HG03457 (cell line): ENCODE data around the gene LAMB2.

Experiments used
- ATAC-seq: cut with Tn5 transposase; IDR thresholded peaks from one replicate; pipeline ENCODE4 v1.9.1; 2021; ENCODE audit warnings: moderate number of reproducible peaks; ENCODE audit not compliant: unreplicated experiment

LAMB2 gene

DNA sequence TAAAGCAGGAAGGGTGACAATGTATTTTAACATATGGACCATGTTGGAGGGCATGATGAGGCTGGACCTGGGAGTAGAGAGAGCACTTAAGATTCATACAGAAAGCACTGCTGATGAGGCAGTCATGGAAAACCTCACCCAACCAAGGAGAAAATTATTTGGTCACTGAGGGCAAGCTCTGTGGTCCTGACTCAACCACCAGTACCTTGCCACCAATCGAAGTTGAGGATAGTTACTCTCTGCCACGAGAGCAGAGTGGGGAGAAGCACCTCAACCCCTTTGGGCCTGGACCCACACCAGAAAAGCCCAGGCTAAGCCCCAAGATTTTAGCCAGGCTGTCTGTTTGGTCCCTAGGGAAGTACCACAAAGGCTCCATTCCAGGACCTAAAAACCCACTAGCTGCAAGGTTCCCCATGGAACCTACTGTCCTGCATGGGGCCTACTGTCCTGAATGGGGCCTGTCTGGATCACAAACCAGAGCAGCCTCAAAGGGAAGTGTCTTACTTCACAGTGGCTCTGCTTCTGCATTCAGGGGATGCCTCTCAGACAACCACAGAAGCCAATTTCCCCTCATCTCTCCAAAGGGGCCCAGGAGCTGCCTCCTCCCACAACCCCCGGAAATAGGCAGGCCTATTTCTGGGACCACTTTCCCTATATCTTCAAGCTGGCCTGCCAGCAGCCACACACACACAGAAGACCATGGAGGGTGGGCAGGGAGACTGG, 29.1 kb upstream of the LAMB2 start:
- ATAC-seq: no peak

DNA sequence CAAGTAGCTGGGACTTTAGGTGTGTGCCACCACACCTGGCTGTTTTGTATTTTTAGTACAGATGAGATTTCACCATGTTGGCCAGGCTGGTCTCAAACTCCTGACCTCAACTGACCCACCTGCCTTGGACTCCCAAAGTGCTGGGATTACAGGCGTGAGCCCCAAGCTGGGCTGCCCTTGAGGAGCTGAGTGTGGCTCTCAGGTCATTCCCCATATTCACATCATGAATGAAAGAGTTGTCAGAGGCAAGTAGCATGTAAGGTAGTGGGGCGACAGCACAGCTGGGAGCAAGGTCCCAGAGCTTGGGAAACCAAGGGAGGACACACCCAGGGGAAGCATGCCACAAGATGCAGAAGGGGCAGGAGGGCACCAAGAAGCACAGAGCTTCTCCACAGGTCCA, 28.3 kb upstream of the LAMB2 start:
- no peak for ATAC-seq

DNA sequence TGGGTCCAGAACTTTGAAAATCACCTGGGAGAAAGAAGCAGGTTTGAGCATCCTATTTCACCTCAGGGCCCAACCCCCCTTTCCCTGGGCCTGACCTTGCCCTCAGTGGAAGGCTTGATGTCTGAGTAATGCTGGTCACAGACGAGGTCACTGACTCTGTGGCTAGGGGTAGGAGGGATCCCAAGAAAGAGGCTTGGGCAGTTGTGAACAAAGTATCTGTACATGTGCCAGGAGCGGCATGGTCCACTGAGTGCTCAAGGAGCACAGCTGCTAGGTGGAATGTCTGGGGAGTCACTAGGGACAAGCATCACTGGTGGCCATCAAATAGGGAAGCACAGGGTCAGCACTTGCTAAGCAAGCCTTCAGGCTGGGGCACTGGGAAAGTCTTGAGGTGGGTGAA, 25.9 kb upstream of the LAMB2 start:
- ATAC-seq: no peak

DNA sequence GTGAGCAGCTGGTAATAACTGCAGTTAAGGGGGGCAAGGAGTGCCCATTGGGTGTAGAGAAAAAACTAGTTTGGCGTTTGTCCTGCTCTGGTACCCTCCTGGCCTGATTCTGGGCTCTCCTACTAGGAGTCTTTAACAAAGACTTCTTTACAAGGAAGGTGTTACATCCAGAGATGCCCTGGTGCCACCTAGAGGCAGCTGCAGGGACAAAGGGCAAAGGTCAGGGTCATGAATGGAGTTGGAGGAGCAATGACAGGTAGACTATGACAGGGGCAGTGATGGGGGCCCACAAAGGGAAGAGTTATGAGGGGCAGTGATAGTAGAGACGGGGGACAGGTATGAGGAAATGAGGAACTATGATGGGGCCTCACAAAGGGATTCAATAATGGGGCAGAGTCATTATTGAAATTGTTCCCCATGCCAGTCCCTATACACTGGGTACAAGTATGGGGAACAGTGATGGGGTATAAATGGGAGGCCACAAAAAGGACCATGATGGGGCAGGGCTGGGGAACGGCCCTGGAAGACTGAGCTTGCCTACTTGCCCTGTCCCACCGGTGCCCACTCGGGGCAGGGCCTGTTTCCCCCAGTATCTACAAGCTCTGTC, 25.4 kb upstream of the LAMB2 start:
- ATAC-seq: no peak

DNA sequence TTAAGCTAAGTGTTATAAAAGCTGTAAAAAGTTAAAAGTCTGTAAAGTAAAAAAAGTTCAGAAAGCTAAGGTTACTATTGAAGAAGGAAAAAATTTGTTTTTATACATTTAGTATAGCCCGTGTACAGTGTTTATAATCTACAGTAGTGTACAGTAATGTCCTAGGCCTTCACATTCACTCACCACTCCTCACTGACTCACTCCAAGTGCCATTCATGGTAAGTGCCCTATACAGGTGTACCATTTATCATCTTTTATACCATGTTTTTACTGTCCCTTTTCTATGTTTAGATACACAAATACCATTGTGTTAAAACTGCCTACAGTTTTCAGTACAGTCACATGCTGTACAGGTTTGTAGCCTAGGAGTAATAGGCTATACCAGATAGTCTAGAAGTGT, 24.4 kb upstream of the LAMB2 start:
- ATAC-seq: no peak

DNA sequence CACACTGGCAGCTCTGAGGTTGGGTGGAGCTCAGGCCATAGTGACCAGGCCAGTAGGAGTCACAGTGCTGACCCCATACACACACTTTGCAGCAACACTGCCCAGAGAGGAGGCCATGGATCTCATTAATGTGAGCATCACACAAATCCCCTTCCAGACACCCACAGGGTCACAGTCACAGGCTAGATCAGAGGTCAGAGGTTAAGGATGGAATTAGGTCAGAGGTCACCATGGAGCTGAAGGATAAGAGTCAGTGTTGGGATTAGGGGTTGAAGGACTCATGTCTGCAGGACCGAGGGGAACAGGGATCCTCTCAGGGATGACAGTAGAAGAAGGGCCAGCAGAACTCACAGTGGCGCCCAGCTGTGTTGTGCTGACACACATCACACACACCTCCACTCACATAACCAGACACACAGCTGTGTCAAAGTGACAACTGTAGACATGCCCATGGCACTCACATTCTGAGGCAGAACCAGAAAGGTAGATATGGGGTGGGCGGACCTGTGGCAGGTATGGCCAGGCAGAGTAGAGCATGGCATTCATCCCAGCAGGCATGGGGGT, 20.6 kb upstream of the LAMB2 start:
- ATAC-seq: no peak

DNA sequence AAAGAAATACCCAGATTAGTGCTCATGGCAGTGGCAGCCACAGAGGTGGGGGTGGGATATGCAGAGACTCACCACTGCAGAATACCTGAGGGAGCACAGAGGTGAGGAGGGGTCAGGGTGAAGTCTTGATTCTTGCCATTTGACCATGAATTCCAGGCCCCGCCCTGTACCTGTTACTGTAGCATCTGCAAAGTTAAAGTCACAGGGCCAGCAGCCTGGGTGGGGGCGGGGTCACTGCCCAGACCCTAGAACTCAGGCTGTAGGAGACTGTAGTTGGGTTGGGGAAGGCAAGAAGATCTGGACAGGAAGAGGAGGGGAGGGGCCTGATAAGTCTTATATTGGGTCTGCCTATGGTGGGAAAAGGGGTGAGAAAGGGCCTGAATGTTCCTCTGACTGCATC, 18.8 kb upstream of the LAMB2 start:
- no peak for ATAC-seq

DNA sequence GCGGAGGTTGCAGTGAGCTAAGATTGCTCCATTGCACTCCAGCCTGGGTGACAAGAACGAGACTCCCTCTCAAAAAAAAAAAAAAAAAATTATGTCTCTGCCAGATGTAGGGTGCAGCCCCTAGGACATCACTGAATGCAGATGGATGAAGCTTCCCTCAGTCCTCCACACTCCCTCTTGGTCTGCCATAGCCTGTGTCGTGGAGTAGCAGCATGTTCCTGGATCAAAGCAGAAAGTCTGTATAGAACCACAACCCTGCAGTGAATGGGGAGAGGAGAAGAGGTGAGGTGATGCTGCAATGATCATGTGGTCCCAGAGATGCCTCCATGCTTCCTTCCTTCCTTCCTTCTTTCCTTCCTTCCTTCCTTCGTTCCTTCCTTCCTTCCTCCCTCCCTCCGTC, 15.3 kb upstream of the LAMB2 start:
- no peak for ATAC-seq

DNA sequence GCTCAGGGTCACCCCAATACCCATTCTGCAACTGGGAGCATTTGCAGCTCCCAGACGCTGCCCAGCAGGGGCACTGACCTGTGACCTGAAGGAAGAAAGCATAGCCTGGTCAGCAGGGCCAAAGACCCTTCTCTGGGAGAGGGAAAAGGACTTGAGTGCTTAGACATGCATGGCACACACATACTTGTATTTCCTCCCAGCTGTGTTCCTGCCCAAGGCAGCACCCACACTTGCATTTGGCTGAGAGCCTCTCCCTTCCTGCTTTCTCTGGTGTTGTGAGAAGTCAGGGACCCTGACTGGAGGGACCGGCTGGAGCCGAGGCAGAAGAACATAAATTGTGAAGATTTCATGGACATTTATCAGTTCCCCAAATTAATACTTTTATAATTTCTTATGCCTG, 7.2 kb upstream of the LAMB2 start:
- ATAC-seq: no peak

DNA sequence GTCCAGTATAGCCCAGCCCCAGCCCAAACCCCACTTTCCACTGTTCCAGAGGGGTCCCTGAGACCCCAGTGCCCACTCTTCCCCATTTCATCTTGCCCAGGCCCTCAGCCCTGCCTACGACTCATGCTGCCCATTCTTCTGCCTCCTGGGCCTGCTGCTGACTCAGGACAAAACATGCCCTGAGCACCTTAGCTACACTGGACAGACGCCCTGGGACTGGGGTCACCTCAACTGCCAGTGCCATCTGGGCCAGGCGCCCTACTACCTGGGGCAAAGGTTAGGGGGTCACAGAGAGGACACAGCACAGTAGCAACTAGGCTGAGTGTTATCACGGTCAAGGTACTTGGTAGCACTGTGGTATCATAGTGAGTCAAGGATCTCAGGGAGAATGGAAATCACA, 2.6 kb upstream of the LAMB2 start:
- ATAC-seq: no peak

DNA sequence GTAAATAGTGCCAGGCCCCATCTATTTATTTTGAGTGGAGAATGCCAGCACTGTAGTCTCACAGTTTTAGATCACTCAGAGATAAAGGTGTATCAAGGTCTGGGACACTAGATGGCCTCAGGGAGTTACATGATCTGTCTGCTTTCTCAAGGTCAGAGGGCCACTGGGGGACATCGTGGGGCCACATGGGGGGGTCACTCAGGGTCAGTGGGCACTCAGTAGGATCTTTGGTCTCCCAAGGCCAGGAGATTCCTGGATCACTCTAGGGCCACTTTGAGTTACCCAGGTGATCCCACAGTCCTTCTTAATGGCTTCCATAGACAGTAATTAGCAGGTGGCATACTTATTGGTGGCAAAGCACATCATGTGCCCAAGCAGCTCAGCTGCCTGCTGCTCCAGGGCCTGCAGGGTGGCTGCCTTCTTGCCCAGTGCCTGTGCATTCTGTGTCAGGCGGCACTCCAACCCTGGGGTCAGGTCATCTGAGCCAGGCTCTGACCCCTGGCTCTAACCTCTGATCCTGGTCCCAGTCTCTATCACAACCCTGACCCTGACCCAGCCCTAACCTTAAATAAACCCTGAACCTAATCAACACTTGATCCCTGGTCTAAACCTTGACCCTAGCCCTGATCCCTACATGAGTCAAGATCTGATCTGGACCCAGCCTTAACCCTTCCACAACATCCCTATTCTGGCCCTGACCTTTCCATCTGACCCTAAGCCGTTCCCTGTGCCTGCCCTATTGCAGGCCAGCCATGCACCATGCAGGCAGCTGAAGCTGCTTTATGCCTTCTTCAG, 1.8 kb upstream of the LAMB2 start:
- no peak for ATAC-seq

DNA sequence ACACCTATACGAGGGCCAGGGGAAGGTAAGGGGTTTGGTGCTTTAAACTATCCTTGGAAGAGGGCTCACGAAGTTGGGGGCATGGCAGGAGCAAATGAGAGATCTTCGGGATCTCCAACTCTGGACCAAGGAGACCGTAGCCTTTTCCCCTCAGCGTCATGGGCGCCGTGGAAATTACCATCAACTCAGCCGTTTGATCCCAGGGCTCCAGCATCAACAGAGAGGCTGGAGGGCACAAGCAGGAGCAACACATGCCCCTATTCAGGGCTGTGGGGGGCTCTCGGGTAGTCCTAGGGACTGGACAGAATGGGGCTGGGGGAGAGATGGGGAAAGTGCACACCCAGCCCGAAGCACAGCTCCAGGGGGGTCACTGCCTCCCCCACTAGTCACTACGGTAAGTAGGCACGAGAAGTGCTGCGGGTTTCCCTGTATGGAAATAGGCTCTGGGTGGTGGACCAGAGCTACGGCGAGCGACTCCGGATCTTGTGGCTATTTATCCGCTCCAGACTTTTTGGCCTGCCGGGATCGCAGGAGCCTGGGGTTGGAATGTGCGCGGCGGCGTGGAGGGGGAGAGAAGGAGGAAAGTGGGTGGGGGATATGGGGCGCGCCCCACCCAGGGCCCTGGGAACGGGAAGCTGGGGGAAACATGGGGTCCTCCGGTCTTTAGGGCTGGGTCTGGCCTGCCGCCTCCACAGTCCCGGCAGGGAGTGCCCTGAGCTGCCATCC, 539 bp upstream of the LAMB2 start:
- ATAC-seq: no peak

DNA sequence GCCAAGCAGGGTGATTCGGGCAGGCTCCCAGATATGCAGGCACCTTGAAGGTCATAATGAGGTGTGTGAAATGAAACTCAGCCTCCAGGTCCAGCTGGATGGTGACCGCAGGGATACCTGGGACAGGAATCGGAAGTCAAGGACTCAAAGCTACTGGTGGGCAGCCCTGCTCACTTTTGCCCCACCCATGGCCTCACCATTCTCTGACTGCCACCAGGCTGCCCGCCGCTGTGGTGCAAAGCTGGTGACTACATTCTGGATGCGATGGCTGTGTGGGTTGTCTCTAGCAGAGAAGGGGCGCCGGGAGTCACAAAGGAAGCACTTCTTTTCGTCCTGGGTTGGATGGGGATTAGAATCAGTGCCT, 795 bp downstream of the LAMB2 start:
- ATAC-seq: no peak

DNA sequence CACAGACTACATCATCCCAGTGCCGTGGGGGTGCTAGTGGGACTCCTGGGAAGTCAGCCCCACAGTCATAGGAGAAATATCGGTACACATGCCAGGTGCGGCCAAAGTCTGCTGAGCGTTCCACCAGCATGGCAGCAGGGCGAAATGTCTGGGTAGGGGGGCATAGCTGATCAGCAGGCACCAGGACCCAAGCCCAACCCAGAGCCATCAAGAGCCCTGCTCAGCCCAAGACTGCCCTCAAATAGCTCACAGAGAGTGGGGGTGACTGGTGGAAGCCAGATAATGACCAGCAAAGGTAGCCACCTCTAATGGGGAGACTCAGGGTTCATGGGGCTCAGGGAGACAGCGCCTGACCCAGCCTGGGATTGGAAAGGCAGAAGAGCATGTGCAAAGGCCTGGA, 1.3 kb downstream of the LAMB2 start:
- no peak for ATAC-seq

DNA sequence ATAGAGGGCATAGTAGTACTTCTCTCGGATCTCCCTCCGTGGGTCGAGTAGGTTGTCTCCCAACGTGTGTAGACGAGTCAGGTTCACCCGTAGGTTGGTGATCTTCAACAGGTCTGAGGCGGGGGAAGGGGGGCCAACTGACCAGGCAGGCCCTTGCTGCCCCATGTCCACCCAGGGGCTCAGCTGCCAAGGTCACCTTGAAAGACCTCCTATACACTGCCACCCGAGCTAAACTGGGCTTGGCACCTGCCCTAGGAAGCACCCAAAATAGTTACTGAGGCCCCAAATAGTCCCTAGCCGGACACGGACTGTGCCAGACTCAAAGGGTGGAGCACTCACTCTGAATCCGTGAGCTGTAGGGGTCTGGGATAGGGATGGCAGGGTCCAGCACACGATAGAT, 1.8 kb downstream of the LAMB2 start:
- no peak for ATAC-seq

DNA sequence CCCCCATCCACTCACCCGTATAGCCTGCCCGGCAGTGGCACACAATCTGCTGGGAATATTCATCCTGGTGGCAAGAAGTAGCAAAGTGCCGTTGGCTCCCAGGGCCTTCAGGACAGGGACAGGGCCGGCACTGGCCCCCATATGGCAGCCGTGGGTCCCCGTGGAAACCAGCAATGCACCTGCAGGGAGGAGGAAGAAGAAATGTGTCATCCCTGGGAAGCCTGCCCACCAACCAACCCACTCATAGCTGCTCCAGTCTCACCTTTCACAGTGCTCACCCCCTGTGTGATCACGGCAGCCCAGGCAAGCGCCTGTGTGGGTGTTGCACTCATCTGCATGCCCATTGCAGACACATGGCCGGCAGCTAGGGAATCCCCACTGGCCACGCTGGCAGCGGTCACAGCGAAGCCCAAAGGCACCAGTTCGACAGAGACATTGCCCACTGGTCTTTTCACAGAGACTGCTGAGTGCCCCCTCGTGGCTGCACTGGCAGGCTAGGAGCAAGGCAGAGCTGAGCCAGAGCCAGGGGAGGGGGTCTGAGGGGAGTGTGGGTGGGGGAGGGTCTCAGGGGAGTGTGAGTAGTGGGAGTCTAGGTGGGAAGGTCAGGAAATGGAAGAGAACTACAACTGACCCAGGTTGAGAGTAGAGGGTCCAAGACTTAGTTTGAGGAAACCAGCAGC, 7.7 kb downstream of the LAMB2 start:
- ATAC-seq: no peak

DNA sequence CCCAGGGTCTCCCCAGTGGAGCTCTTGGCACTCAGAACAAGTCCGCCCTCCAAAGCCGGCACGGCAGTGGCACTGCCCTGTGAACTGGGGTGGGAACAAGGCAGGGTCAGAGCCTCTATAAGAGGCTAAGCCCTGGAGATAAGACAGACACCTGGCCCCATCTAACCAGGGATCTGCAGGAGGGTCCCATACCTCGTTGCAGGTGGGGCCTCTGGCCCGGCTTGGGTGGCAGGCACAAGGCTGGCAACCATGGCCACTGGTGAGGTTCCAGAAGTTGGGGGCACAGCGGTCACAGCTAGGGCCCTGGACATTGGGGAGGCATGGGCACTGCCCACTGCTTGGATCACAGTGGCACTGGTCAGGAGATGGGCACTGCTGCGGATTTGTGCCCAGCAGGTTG, 8.6 kb downstream of the LAMB2 start:
- no peak for ATAC-seq

DNA sequence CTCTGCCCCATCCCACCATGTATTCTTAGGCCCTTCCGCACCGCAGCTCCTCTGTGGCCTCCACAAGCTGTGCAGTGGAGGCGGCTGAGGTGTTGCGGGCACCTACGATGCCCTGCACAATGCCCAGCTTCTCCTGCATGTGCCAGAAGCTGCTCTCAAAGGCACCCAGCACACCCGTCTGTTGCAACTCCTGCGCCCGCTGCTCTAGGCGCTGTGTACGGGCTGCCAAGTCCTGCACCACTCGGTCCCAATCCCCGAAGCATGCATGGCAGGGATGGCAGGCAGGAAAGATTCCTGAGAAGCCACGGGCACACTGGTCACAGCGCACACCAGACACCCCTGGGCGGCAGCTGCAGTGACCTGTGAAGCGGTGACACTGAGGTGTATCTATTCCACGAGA, 9.2 kb downstream of the LAMB2 start:
- no peak for ATAC-seq

DNA sequence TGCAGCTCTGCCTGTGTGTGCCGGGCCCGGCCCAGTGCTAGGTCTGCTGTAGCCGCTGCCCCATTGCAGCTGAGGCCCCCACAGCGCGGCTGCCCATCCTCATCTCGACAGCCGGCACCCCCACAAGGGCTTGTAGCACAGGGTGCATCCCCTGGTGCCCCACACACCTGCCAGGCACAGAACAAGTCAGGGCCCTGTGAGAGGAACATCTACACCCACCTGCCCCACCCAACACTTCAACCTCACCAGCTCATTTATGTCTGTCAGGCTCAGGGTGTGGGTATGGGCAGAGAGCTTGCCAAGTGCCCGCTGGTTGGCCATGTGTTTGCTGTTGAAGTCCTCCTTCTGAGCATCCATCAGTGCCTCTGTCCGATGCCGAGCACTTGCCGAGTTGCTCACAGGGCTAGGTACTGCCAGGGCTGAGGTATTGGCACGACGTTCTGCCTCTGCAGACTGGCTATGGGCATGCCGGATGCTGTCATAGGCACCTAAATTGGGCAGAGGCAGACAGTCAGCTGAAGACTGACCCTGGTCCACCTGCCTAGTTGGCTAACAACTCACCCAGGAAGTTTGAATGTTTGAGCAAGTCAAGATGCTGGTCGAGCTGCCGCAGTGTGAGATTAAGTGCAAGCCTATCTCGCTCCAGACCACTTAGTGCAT, 9.8 kb downstream of the LAMB2 start:
- ATAC-seq: no peak

DNA sequence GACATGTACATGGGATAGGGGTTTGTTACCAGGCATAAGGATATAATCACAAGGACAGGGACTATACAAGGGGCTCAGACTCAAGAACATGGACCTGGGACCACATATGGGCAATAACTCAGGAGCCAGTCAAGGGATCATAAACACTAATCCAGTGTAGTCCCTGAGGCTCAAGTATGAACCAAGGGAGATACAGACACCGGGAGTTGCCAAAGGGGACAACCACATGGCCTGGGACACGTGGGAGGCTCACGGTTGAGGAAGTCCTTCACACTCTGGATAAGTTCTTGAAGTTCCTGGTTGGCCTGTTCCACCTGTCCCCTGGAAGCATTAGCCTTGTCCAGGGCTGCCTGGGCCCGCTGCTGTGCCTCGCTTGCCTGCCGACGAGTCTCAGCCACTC, 10.4 kb downstream of the LAMB2 start:
- ATAC-seq: no peak
